HEK293T (cell line): Measurements from ENCODE around the gene STMN1.

Source experiments
- ELF4 ChIP-seq: fragments of 450-650 bp; IDR thresholded peaks from 2 replicates; pipeline ENCODE4 v1.6.1; 2017; ENCODE audit warnings: antibody characterized with exemption
- FOXA1 ChIP-seq: fragments of 450-650 bp; IDR thresholded peaks from 2 replicates; pipeline ENCODE4 v1.6.1; 2016; ENCODE audit warnings: mild to moderate bottlenecking
- HDGF ChIP-seq: fragments of 450-650 bp; IDR thresholded peaks from 2 replicates; pipeline ENCODE4 v1.6.1; 2017; ENCODE audit warnings: antibody characterized with exemption, borderline replicate concordance

- no peak for TF ChIP-seq ELF4
- TF ChIP-seq HDGF, result no peak
- TF ChIP-seq FOXA1, result no peak
These were observed 20.6 kb downstream of the STMN1 start for GRCh38 chr1:25885602-25886001.
